HCT116 (cell line): ENCODE data around the gene FTCD. TPM values are rescaled to one million over a fixed set of nuclear protein-coding genes. Genes with fewer than 3 reads are reported as not detected.

Source experiments
- ATAC-seq: fragments of 200-7000 bp; cut with Tn5 transposase; 2 replicates; pipeline ENCODE4 v1.9.1; 2020; ENCODE audit warnings: mild to moderate bottlenecking, moderate library complexity
- BruUV-seq: library from RNA; stranded (reverse); fragments of 400-500 nt; replicated peaks from 2 replicates; lab custom pipeline; 2021; lab: Mats Ljungman, UMichigan
- CTCF ChIA-PET: fragments of 300-600 bp; sonication (Branson Sonifier 250); formaldehyde crosslinking; loops from one replicate; lab custom pipeline; 2021; ENCODE audit warnings: antibody characterized with exemption; lab: Charles Lee
- POLR2A ChIA-PET: fragments of 300-600, 350-600 bp; sonication (Branson Sonifier 250); formaldehyde crosslinking; loops from one replicate; lab custom pipeline; 2021; ENCODE audit warnings: antibody characterized with exemption; lab: Charles Lee
- RAD21 ChIA-PET, 2 experiments: fragments of 300-600 bp; sonication (Branson Sonifier 250); formaldehyde crosslinking; loops; one replicate each; lab custom pipeline; 2023; ENCODE audit warnings: low total read pairs in 2 of 2; ENCODE audit not compliant: uncharacterized antibody in 2 of 2, unreplicated experiment in 2 of 2, low non-redundant PET in 1 of 2; lab: Charles Lee
- DNase-seq: peaks from one replicate; pipeline ENCODE4 v3.0.0-alpha.2; 2010; ENCODE audit warnings: low read depth, low spot score
- H2AFZ ChIP-seq: fragments of 200-600 bp; shearing (Covaris generic), sonication (generic); 2 replicates; pipeline ENCODE4 v1.6.1; 2017; ENCODE audit warnings: low read depth, mixed run types, mixed read lengths, antibody characterized with exemption, low read length; ENCODE audit not compliant: poor library complexity, severe bottlenecking
- H3K27ac ChIP-seq: 2 replicates; pipeline ENCODE4 v1.5.1; 2012; ENCODE audit warnings: low read depth, low read length
- H3K27me3 ChIP-seq: fragments of 200-600 bp; sonication (generic); 2 replicates; pipeline ENCODE4 v1.6.1; 2016; ENCODE audit warnings: mixed run types, low read length, mixed read lengths; ENCODE audit not compliant: insufficient read depth
- H3K36me3 ChIP-seq, 2 experiments: fragments of 200-500 bp in 1 of 2; fragments of 200-600 bp in 1 of 2; sonication (Bioruptor generic) in 1 of 2; sonication (generic) in 1 of 2; 2 replicates each; pipeline versions ENCODE4 v1.5.1 to v1.6.1; 2014 to 2016; ENCODE audit warnings: low read length in 2 of 2, inconsistent platforms in 1 of 2, mixed read lengths in 1 of 2, mixed run types in 1 of 2; ENCODE audit not compliant: insufficient read depth in 2 of 2, control insufficient read depth in 1 of 2
- H3K4me1 ChIP-seq, 2 experiments: fragments of 200-600 bp in 1 of 2; sonication (generic) in 1 of 2; 2 replicates each; pipeline versions ENCODE4 v1.5.1 to v1.6.1; 2012 to 2017; ENCODE audit warnings: low read length in 2 of 2, inconsistent platforms in 1 of 2, mild to moderate bottlenecking in 1 of 2, mixed read lengths in 1 of 2, mixed run types in 1 of 2, moderate library complexity in 1 of 2; ENCODE audit not compliant: insufficient read depth in 2 of 2, control insufficient read depth in 1 of 2
- H3K4me2 ChIP-seq: fragments of 200-600 bp; sonication (generic); 2 replicates; pipeline ENCODE4 v1.6.1; 2017; ENCODE audit warnings: mixed run types, low read length, mixed read lengths
- H3K4me3 ChIP-seq, 2 experiments: fragments of 200-600 bp in 1 of 2; sonication (generic) in 1 of 2; replicated peaks in 1 of 2; 2 replicates each; pipeline ENCODE4 v1.5.1; 2011 to 2016; ENCODE audit warnings: low read length in 2 of 2, control low read depth in 1 of 2, low read depth in 1 of 2, mild to moderate bottlenecking in 1 of 2, mixed read lengths in 1 of 2, mixed run types in 1 of 2
- H3K79me2 ChIP-seq: fragments of 200-600 bp; sonication (generic); 2 replicates; pipeline ENCODE4 v1.6.1; 2017; ENCODE audit warnings: mild to moderate bottlenecking, mixed run types, low read length, moderate library complexity, mixed read lengths; ENCODE audit not compliant: insufficient read depth
- H3K9ac ChIP-seq: fragments of 200-600 bp; sonication (generic); 2 replicates; pipeline ENCODE4 v1.6.1; 2016; ENCODE audit warnings: low read length, mixed read lengths
- H3K9me2 ChIP-seq: fragments of 200-600 bp; sonication (generic), shearing (Covaris generic); 2 replicates; pipeline ENCODE4 v1.6.1; 2017; ENCODE audit warnings: mixed run types, mild to moderate bottlenecking, moderate library complexity; ENCODE audit not compliant: insufficient read depth
- H3K9me3 ChIP-seq, 2 experiments: fragments of 200-500 bp in 1 of 2; fragments of 200-600 bp in 1 of 2; sonication (Bioruptor generic) in 1 of 2; sonication (generic) in 1 of 2; 2 replicates each; pipeline ENCODE4 v1.6.1; 2014 to 2017; ENCODE audit warnings: low read length in 2 of 2, mixed read lengths in 2 of 2, inconsistent platforms in 1 of 2, low read depth in 1 of 2, mild to moderate bottlenecking in 1 of 2, mixed run types in 1 of 2, moderate library complexity in 1 of 2; ENCODE audit not compliant: control insufficient read depth in 1 of 2, insufficient read depth in 1 of 2
- H4K20me1 ChIP-seq: fragments of 200-600 bp; sonication (generic), shearing (Covaris generic); 2 replicates; pipeline ENCODE4 v1.6.1; 2017; ENCODE audit warnings: mixed run types, mild to moderate bottlenecking, moderate library complexity; ENCODE audit not compliant: insufficient read depth
- ATF3 ChIP-seq: IDR thresholded peaks from 2 replicates; pipeline ENCODE4 v1.6.1; 2012
- CBX3 ChIP-seq: IDR thresholded peaks from 2 replicates; pipeline ENCODE4 v1.6.1; 2012; ENCODE audit warnings: low read depth
- CEBPB ChIP-seq: IDR thresholded peaks from 2 replicates; pipeline ENCODE4 v1.6.1; 2012; ENCODE audit warnings: low read depth
- CTCF ChIP-seq, 3 experiments: fragments of 200-600 bp in 1 of 3; sonication (generic) in 1 of 3; IDR thresholded peaks in 2 of 3; conservative IDR thresholded peaks in 1 of 3; 2 replicates each; pipeline ENCODE4 v1.5.1; 2012 to 2017; ENCODE audit warnings: low read depth in 2 of 3, low read length in 2 of 3, antibody characterized with exemption in 1 of 3, borderline replicate concordance in 1 of 3, control low read depth in 1 of 3, mild to moderate bottlenecking in 1 of 3, mixed read lengths in 1 of 3, mixed run types in 1 of 3, moderate library complexity in 1 of 3; ENCODE audit not compliant: insufficient read depth in 1 of 3
- EGR1 ChIP-seq: IDR thresholded peaks from 2 replicates; pipeline ENCODE4 v1.6.1; 2012; ENCODE audit warnings: low read depth
- ELF1 ChIP-seq: IDR thresholded peaks from 2 replicates; pipeline ENCODE4 v1.6.1; 2012; ENCODE audit warnings: low read depth, borderline replicate concordance
- EZH2 ChIP-seq: fragments of 200-600 bp; sonication (generic); IDR thresholded peaks from 2 replicates; pipeline ENCODE4 v1.6.1; 2017; ENCODE audit warnings: antibody characterized with exemption, mixed run types
- FOSL1 ChIP-seq: IDR thresholded peaks from 2 replicates; pipeline ENCODE4 v1.6.1; 2012; ENCODE audit warnings: low read depth
- POLR2A ChIP-seq: IDR thresholded peaks from 2 replicates; pipeline ENCODE4 v1.7.0; 2011; ENCODE audit warnings: borderline replicate concordance; ENCODE audit not compliant: insufficient read depth, insufficient read length; ENCODE audit errors: extremely low read depth
- POLR2AphosphoS5 ChIP-seq: IDR thresholded peaks from 2 replicates; pipeline ENCODE4 v1.6.1; 2011; ENCODE audit warnings: mild to moderate bottlenecking, low read depth, low read length, moderate library complexity
- RAD21 ChIP-seq: IDR thresholded peaks from 2 replicates; pipeline ENCODE4 v1.6.1; 2012; ENCODE audit warnings: low read depth, mild to moderate bottlenecking
- REST ChIP-seq: IDR thresholded peaks from 2 replicates; pipeline ENCODE4 v1.6.1; 2012; ENCODE audit warnings: low read depth
- SP1 ChIP-seq: IDR thresholded peaks from 2 replicates; pipeline ENCODE4 v1.6.1; 2012; ENCODE audit warnings: low read depth
- SRF ChIP-seq: IDR thresholded peaks from 2 replicates; pipeline ENCODE4 v1.6.1; 2012; ENCODE audit warnings: low read depth
- TCF7L2 ChIP-seq: IDR thresholded peaks from 2 replicates; pipeline ENCODE4 v1.7.0; 2011; ENCODE audit warnings: borderline replicate concordance, inconsistent platforms; ENCODE audit not compliant: insufficient read depth, insufficient read length; ENCODE audit errors: extremely low read depth
- YY1 ChIP-seq: IDR thresholded peaks from 2 replicates; pipeline ENCODE4 v1.6.1; 2011; ENCODE audit warnings: low read length, low read depth, moderate library complexity, mild to moderate bottlenecking; ENCODE audit not compliant: insufficient replicate concordance; ENCODE audit errors: extremely low read depth
- ZBTB33 ChIP-seq: IDR thresholded peaks from 2 replicates; pipeline ENCODE4 v1.6.1; 2011; ENCODE audit warnings: mild to moderate bottlenecking, low read length, moderate library complexity; ENCODE audit not compliant: insufficient replicate concordance; ENCODE audit errors: extremely low read depth
- ZNF274 ChIP-seq: fragments of 200-500 bp; sonication (Bioruptor generic); IDR thresholded peaks from 2 replicates; pipeline ENCODE4 v1.6.1; 2014; ENCODE audit warnings: mild to moderate bottlenecking, low read depth, low read length, inconsistent platforms
- intact Hi-C: fragments of 100-400 bp; cut with micrococcal nuclease; formaldehyde crosslinking; loops from 2 replicates; pipeline ENCODE4 v1.10.0; 2022
- total RNA-seq: library from RNA; stranded (reverse); gene quantifications from one replicate; pipeline ENCODE4 v1.2.1, GENCODE V29; 2021; ENCODE audit not compliant: unreplicated experiment

The FTCD gene
- total RNA-seq, 1 experiment from 2014 or later, result 2.5 TPM

- Histone ChIP-seq H4K20me1 (no peaks in the 10 kb centered on the region), H3K9ac (no peak overlapping the region), H3K4me3 (no peak overlapping the region), H3K27me3 (no peaks in the 10 kb centered on the region), H3K4me2 (no peak overlapping the region), H3K9me2 (no peaks in the 10 kb centered on the region), H3K9me3 (no peaks in the 10 kb centered on the region), H3K27ac (no peak overlapping the region), H3K4me1 (no peaks in the 10 kb centered on the region), H3K79me2 (no peaks in the 10 kb centered on the region), H2AFZ (no peak overlapping the region), H3K36me3 (no peaks in the 10 kb centered on the region)
- ChIA-PET POLR2A (no interaction called here), RAD21 (no interaction called here), CTCF (no interaction called here)
- ATAC-seq (no peak), DNase-seq (no peak)
- no TSS peak for BruUV-seq
- TF ChIP-seq POLR2AphosphoS5 (no peak), POLR2A (no peak), SRF (no peak), SP1 (no peak), CBX3 (no peak), TCF7L2 (no peak), FOSL1 (no peak), EZH2 (no peak), EGR1 (no peak), YY1 (no peak), ELF1 (no peak), REST (no peak), CEBPB (no peak), ATF3 (no peak), ZNF274 (no peak), CTCF (IDR thresholded peaks at IDR 0.05 in 2 of 3, conservative IDR thresholded peaks at IDR 0.05 in 1 of 3; ENCODE audit: borderline replicate concordance in 1 of 3, insufficient read depth in 1 of 3, low read depth in 2 of 3, low read length in 2 of 3) (no peak), ZBTB33 (no peak), RAD21 (no peak)
- intact Hi-C loops, result no loop called here
These were observed 63.8 kb downstream of the FTCD start for GRCh38 chr21:46091631-46092025.
